Thoracic aorta (tissue), 2 donors: Measurements from ENCODE around the gene UBASH3A. TPM values are rescaled to one million over a fixed set of nuclear protein-coding genes. Genes with fewer than 3 reads are reported as not detected.

Source experiments
- ATAC-seq: fragments of 150-250 bp; one replicate; pipeline ENCODE4 v1.8.0; 2017; ENCODE audit warnings: low read depth; ENCODE audit not compliant: insufficient number of reproducible peaks, low FRiP score
- DNase-seq: peaks from one replicate; pipeline ENCODE4 v3.0.0-alpha.2; 2020; ENCODE audit warnings: low spot score
- H3K27ac ChIP-seq, 2 donors: fragments of 200-600 bp; sonication (generic); 1 replicate in 1 of 2; 2 replicates in 1 of 2; pipeline ENCODE4 v1.5.1; 2016; ENCODE audit warnings: mild to moderate bottlenecking in 2 of 2, moderate library complexity in 2 of 2
- H3K27me3 ChIP-seq: fragments of 200-600 bp; sonication (generic); replicated peaks from 2 replicates; pipeline ENCODE4 v1.6.0; 2016; ENCODE audit warnings: mild to moderate bottlenecking; ENCODE audit not compliant: insufficient read depth
- H3K36me3 ChIP-seq: fragments of 200-600 bp; sonication (generic); one replicate; pipeline ENCODE4 v1.5.1; 2016
- H3K4me1 ChIP-seq, 2 donors: fragments of 200-600 bp; sonication (generic); 1 replicate in 1 of 2; 2 replicates in 1 of 2; pipeline versions ENCODE4 v1.5.1 to v1.6.0; 2016; ENCODE audit warnings: low read depth in 2 of 2, mild to moderate bottlenecking in 1 of 2; ENCODE audit not compliant: control insufficient read depth in 1 of 2
- H3K4me3 ChIP-seq: fragments of 200-600 bp; sonication (generic); 2 replicates; pipeline ENCODE4 v1.5.1; 2016; ENCODE audit warnings: mild to moderate bottlenecking
- H3K9me3 ChIP-seq: fragments of 200-600 bp; sonication (generic); 2 replicates; pipeline ENCODE4 v1.5.1; 2016
- CTCF ChIP-seq: fragments of 200-600 bp; sonication (generic); IDR thresholded peaks from one replicate; pipeline ENCODE4 v1.5.1; 2019; ENCODE audit warnings: antibody characterized with exemption
- total RNA-seq, 2 donors: library from RNA; depleted of rRNA; stranded (reverse); fragments of >200 nt; gene quantifications; one replicate each; pipeline versions ENCODE4 v1.1.0 to v1.2.3, GENCODE V29; 2016

UBASH3A gene
- total RNA-seq, 2 donors from 2014 or later: 1.2 to 1.3 TPM

GRCh38 chr21:42387164-42387563 lies 16.5 kb upstream of the UBASH3A start:
- TF ChIP-seq CTCF: no peak
- Histone ChIP-seq H3K27me3 (no peaks in the 10 kb centered on the region), H3K9me3 (no peaks in the 10 kb centered on the region), H3K36me3 (no peaks in the 10 kb centered on the region), H3K4me3 (no peak overlapping the region), H3K4me1 (no peaks in the 10 kb centered on the region), H3K27ac (no peak overlapping the region)
- no peak for DNase-seq
- ATAC-seq: no peak

- Histone ChIP-seq H3K36me3 (no peaks in the 10 kb centered on the region), H3K4me3 (no peak overlapping the region), H3K27me3 (no peaks in the 10 kb centered on the region), H3K27ac (no peak overlapping the region), H3K4me1 (no peaks in the 10 kb centered on the region), H3K9me3 (no peaks in the 10 kb centered on the region)
- ATAC-seq (no peak), DNase-seq (no peak)
- no peak for TF ChIP-seq CTCF
Measured at GRCh38 chr21:42387843-42388340, 15.8 kb upstream of the UBASH3A start.

GRCh38 chr21:42388740-42389448 lies 14.8 kb upstream of the UBASH3A start:
- no peaks in the 10 kb centered on the region for H3K27me3 ChIP-seq
- no peak overlapping the region for H3K27ac ChIP-seq
- H3K4me1 ChIP-seq: no peaks in the 10 kb centered on the region
- no peaks in the 10 kb centered on the region for H3K9me3 ChIP-seq
- ATAC-seq (no peak), DNase-seq (no peak)
- H3K36me3 ChIP-seq: no peaks in the 10 kb centered on the region
- no peak for TF ChIP-seq CTCF
- no peak overlapping the region for H3K4me3 ChIP-seq

- H3K4me3 ChIP-seq: no peak overlapping the region
- DNase-seq (no peak), ATAC-seq (no peak)
Measured at GRCh38 chr21:42389449-42389835, 14.3 kb upstream of the UBASH3A start.

GRCh38 chr21:42390193-42390592 lies 13.5 kb upstream of the UBASH3A start:
- DNase-seq: no peak

More at GRCh38 chr21:42389449-42389835, 14.3 kb upstream of the UBASH3A start:
- H3K9me3 ChIP-seq: no peaks in the 10 kb centered on the region
- no peak for TF ChIP-seq CTCF
- no peaks in the 10 kb centered on the region for H3K36me3 ChIP-seq
- no peak overlapping the region for H3K27ac ChIP-seq
- H3K4me1 ChIP-seq: no peaks in the 10 kb centered on the region
- H3K27me3 ChIP-seq: no peaks in the 10 kb centered on the region

More at GRCh38 chr21:42390193-42390592, 13.5 kb upstream of the UBASH3A start:
- Histone ChIP-seq H3K9me3 (no peaks in the 10 kb centered on the region), H3K4me3 (no peak overlapping the region), H3K27me3 (no peaks in the 10 kb centered on the region), H3K36me3 (no peaks in the 10 kb centered on the region), H3K27ac (no peak overlapping the region), H3K4me1 (no peaks in the 10 kb centered on the region)
- no peak for ATAC-seq
- TF ChIP-seq CTCF: no peak
